ENCODE results near the gene TWIST2.

DNA sequence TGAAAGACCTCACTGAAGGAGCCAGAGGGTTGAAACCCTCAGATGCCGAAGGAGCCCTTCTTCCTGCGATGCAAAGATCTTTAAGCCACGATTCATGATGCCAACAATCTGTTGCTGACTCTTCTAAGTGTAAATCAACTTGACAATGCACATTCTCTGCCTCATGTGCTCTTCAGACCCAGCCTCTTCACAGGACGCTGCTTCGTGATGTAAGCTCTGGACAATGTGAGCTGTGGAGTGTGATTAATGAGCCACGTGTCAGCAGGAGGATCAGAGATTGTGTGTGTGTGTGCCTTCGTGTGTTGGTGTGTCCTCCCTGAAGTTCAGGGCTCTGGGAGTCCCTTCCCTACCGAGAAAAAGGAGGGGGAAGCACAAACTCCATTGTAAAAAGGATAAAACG, 26.5 kb upstream of the TWIST2 start:
- TF ChIP-seq POLR2A (IDR thresholded peaks at IDR 0.05), result no peak
- TF ChIP-seq, protein P1, sequence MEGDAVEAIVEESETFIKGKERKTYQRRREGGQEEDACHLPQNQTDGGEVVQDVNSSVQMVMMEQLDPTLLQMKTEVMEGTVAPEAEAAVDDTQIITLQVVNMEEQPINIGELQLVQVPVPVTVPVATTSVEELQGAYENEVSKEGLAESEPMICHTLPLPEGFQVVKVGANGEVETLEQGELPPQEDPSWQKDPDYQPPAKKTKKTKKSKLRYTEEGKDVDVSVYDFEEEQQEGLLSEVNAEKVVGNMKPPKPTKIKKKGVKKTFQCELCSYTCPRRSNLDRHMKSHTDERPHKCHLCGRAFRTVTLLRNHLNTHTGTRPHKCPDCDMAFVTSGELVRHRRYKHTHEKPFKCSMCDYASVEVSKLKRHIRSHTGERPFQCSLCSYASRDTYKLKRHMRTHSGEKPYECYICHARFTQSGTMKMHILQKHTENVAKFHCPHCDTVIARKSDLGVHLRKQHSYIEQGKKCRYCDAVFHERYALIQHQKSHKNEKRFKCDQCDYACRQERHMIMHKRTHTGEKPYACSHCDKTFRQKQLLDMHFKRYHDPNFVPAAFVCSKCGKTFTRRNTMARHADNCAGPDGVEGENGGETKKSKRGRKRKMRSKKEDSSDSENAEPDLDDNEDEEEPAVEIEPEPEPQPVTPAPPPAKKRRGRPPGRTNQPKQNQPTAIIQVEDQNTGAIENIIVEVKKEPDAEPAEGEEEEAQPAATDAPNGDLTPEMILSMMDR (IDR thresholded peaks at IDR 0.05), result no peak
